GM19240 (cell line): Measurements from ENCODE around the gene SFXN5.
A peak's percentile ranks its signal among the peaks of the same experiment; 100 is the strongest.

Source experiments
- DNase-seq: peaks from one replicate; pipeline ENCODE4 v3.0.0; 2011; ENCODE audit warnings: low spot score; ENCODE audit not compliant: insufficient read length

The SFXN5 gene

DNA sequence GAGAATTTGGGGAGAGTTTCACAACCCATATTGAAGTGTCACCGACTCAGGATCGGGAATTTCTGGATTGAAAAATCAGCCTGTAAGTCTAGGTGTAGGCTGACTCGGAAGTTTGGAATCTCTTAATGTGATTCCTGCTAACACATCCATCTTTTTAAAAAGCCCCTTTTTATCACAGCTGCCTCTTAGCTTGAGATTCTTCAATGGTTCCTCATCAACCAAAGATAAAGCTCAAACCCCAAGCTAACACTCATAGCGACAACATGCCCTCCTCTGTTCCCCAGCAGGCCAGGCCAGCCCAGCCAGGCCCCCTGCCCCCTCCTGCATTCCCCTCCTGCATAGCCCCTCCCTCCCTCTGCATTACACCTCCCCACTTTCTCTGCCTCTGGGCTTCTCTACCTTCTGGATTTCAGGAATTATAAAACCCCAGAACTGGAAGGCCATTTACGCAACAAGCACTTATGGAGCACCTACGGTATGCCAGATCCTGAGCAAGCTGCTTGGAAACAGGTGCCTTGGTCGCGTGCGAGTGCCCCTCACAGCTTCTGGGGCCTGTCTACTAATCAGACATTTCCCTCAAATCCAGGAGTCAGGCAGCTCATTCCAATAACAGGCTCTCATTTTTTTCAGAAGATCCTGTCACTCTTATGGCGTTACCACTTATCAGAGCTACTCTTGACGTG is 90.8 kb downstream of the SFXN5 start:
- DNase-seq, result no peak

GRCh38 chr2:72979896-72980295 is 91.6 kb downstream of the SFXN5 start:
- DNase-seq, result no peak

GRCh38 chr2:72975017-72975416 is 96.5 kb downstream of the SFXN5 start:
- no peak for DNase-seq

DNA sequence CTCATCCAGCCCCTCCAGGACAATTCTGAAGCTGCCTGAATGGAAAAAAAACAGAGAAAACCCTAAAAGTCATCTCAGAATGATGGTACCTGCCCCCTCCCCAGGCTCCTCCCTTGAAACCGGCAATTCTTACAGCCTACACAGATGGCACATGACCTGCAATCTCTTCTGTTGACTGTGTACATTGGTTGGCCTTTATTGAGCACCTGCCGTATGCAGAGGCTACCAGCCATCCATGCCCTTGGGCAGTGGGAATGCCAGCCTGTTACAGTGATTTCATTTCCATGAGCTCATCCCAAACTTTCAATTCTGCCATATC is 97.1 kb downstream of the SFXN5 start:
- no peak for DNase-seq

DNA sequence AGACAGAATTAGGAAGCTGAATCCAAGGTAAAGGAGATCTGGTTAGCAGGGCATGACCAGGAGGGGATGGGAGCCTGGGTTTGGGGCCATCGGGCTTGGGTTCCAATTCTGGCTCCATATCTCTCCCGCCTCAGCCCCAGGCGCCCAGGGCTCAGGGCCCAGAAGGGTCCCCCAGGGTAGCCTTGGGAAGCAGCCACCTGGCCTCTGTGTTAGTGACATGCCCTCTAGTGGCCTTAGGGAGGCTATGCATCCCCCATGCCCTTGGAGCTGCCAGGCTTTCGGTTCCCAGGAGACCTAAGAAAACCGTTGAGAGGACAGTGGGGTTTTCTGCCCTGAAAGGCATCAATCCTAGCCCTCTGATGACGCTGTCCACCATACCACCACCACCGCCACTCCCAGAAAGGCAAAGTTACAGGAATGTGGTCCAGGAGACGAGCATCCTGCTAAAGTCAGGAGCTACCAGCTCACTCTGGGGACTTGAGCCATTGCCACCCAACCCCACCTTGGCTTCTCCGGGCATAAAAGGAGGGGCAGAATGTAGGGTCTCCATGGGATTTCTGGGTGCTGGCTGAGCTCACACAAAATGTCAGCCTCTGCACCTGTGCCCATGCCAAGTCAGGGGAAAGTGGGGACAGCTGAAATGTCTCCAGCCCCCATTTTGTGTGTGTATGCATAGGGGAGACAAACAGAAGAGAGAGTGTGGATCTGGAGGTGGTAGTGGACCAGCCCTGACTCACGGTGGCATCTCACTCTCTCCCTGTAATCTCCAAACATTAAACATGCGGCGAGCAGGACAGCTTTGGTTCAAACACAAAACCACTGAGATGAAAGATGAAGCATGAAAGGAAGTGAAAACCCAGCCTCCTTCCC is 97.7 kb downstream of the SFXN5 start:
- peak; percentile 81 for DNase-seq

DNA sequence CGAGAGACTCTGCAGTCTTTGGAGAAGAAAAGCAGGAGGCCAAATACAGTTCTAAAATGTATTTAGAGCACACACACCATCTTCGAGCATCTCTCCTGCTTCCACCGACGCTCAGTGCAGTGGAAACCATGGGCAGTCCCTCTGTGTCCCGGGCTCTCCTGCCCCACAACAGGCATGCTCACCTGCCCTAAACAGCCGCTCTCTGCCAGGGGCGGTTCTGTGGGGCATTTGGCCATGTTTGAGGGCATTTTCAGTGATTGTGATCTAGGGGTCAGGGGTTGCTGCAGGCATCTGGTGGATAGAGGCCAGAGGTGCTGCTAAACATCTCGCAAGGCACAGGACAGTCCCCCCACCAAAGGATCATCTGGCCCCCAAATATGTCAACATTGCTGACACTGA is 98.4 kb downstream of the SFXN5 start:
- no peak for DNase-seq

- DNase-seq, result no peak
Measured at GRCh38 chr2:72972352-72973136, 99.0 kb downstream of the SFXN5 start.

- DNase-seq, result no peak
Measured at GRCh38 chr2:72971036-72971435, 100.5 kb downstream of the SFXN5 start.

- DNase-seq, result no peak
Measured at GRCh38 chr2:72969706-72970105, 101.8 kb downstream of the SFXN5 start.

GRCh38 chr2:72968286-72968685 is 103.2 kb downstream of the SFXN5 start:
- DNase-seq, result no peak

DNA sequence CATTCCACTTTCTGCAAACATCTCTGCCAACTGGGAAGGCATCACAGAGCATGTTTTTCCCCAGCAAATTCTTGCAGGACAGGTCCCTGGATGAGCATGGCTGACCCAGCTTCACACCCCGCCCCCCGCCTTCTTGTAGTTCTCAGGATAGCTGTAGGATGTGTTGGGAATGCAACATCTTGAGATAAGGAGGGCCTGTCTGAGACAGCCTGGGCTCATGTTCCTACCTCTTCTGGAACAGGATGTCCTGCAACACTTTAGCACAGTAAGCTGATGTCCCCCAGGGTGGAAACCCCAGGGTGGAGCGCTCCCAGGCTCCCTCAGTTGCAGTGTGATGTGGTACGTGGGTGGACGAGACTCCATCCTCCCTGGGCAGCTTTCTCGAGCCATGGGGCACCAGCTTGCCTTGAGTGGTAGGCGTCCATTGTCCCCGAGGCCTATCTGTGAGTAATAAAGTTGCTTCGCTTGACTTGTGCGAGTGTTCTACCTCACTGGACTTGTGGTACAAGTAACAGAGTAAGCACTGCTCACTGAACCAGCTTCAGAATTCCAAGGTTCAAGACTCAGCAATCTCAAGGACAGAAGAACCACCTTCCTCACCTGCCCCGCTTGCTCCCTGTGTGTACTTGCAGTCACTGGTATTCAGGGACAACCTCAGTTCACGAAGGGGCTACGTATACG is 105.6 kb downstream of the SFXN5 start:
- DNase-seq, result no peak

DNA sequence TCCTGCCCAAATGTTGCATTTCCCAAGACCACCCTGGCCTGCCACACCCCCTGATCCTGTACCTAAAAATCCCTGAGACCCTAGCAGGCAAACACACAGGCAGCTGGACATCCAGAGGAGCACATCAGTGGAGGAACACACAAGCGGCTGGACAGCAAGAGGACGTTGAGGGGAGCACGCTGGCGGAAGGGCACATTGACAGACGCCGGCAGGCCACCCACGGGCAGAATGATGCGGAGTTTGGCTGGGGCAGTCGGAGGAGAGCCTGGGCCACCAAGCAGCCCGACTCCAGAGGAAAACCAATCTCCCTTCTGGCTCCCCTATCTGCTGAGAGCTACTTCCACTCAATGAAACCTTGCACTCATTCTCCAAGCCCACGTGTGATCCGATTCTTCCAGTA is 106.5 kb downstream of the SFXN5 start:
- no peak for DNase-seq

GRCh38 chr2:72964146-72964525 is 107.4 kb downstream of the SFXN5 start:
- DNase-seq, result no peak

- DNase-seq, result no peak
Measured at GRCh38 chr2:72963423-72964145, 107.9 kb downstream of the SFXN5 start.

GRCh38 chr2:72962911-72963310 is 108.6 kb downstream of the SFXN5 start:
- DNase-seq, result no peak

GRCh38 chr2:72961853-72962468 is 109.6 kb downstream of the SFXN5 start:
- no peak for DNase-seq

DNA sequence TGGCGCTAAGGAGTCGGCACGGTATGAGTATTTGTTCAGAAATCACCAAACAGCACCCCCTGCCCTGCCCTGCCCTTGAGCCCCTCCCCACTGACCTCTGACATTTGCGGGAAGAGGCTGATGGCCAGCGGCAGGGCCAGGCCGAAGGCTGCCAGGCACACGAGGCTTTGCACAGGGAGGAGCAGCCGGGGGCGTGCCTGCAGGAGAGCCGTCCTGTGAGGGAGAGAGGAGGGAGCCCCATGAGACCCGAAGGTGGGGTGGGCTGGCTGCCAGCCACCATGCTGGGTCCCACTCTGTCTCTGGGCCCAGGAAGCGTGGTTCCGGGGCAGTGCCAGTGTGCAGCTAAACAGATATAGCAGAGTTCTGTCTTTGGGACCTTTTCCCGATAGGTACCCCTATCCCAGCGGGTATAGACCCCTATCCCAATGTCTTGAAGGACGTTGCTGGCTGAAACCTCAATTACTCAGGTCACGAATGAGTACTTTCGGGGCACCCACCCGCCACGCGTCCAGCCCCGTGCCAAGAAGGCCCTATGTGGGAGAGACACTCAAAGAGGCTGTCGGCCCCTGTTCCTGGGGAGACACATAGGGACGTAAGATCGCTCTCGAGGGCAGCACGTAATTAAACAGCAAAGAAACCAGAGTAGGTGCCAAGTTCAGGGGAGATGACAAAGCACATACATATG is 110.3 kb downstream of the SFXN5 start:
- DNase-seq, result no peak

GRCh38 chr2:72959995-72960981 is 111.2 kb downstream of the SFXN5 start:
- DNase-seq, result no peak

- DNase-seq, result no peak
Measured at GRCh38 chr2:72959554-72959953, 112.0 kb downstream of the SFXN5 start.
